Uterus (tissue), 2 donors: Measurements from ENCODE around the gene CCSER1.

Experiments used
- POLR2A ChIP-seq, 2 donors: fragments of 450-650 bp; IDR thresholded peaks; one replicate each; pipeline ENCODE4 v1.6.1; 2016; ENCODE audit warnings: antibody characterized with exemption in 2 of 2, mild to moderate bottlenecking in 1 of 2, moderate library complexity in 1 of 2
- TF ChIP-seq, protein P1 (sequence below), 4 experiments: fragments of 200-600 bp in 2 of 4; fragments of 450-650 bp in 2 of 4; sonication (generic) in 2 of 4; IDR thresholded peaks; one replicate each; pipeline ENCODE4 v1.5.1; 2016 to 2019; ENCODE audit warnings: antibody characterized with exemption in 4 of 4, mild to moderate bottlenecking in 2 of 4, moderate library complexity in 1 of 4

DNA sequence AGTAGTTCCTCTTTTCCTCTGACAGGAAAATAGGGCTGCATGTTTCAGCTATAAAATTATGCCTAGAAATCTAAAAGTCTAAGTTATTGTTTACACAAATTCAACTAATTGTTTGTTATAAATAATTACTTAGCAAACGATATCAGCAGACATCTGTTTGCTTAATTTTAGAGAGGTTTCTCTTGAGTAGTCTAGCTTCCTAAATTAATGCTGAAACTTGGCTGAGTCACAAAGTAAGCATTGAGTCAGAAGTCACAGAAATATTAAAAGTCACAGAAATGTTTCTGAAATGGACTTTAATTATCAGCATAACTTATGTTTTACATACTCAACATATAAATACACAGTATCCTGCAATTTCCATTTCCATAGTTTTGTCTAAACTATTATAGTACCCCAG is 1044.0 kb downstream of the CCSER1 start:
- TF ChIP-seq, protein P1, sequence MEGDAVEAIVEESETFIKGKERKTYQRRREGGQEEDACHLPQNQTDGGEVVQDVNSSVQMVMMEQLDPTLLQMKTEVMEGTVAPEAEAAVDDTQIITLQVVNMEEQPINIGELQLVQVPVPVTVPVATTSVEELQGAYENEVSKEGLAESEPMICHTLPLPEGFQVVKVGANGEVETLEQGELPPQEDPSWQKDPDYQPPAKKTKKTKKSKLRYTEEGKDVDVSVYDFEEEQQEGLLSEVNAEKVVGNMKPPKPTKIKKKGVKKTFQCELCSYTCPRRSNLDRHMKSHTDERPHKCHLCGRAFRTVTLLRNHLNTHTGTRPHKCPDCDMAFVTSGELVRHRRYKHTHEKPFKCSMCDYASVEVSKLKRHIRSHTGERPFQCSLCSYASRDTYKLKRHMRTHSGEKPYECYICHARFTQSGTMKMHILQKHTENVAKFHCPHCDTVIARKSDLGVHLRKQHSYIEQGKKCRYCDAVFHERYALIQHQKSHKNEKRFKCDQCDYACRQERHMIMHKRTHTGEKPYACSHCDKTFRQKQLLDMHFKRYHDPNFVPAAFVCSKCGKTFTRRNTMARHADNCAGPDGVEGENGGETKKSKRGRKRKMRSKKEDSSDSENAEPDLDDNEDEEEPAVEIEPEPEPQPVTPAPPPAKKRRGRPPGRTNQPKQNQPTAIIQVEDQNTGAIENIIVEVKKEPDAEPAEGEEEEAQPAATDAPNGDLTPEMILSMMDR (IDR thresholded peaks at IDR 0.05), result no peak
- TF ChIP-seq POLR2A (IDR thresholded peaks at IDR 0.05), result no peak
